GM12875 (cell line): ENCODE results near the gene PLEKHA4.
A peak's percentile ranks its signal among the peaks of the same experiment; 100 is the strongest.

Experiments used
- H3K4me3 ChIP-seq: one replicate; pipeline ENCODE4 v1.5.1; 2011; ENCODE audit warnings: low read depth, low read length, control low read depth
- CTCF ChIP-seq: IDR thresholded peaks from 2 replicates; pipeline ENCODE4 v1.5.1; 2011; ENCODE audit warnings: low read depth, mild to moderate bottlenecking, control low read depth, inconsistent platforms, low read length, moderate library complexity, borderline replicate concordance; ENCODE audit not compliant: insufficient read depth

Gene PLEKHA4

GRCh38 chr19:48799358-48800300 is 68.8 kb downstream of the PLEKHA4 start:
- TF ChIP-seq CTCF = no peak
- H3K4me3 ChIP-seq = no peak overlapping the region

- no peak overlapping the region for H3K4me3 ChIP-seq
- no peak for TF ChIP-seq CTCF
Observed at GRCh38 chr19:48798937-48799336, 69.5 kb downstream of the PLEKHA4 start.

- TF ChIP-seq CTCF = no peak
Observed at GRCh38 chr19:48797103-48797502, 71.3 kb downstream of the PLEKHA4 start.

GRCh38 chr19:48796298-48797083 is 71.9 kb downstream of the PLEKHA4 start:
- TF ChIP-seq CTCF = no peak
- no peak overlapping the region for H3K4me3 ChIP-seq

More at GRCh38 chr19:48797103-48797502, 71.3 kb downstream of the PLEKHA4 start:
- H3K4me3 ChIP-seq = no peak overlapping the region

GRCh38 chr19:48795685-48796070 is 72.7 kb downstream of the PLEKHA4 start:
- no peak for TF ChIP-seq CTCF

GRCh38 chr19:48795055-48795684 is 73.2 kb downstream of the PLEKHA4 start:
- peak overlapping the region; percentile 67 for H3K4me3 ChIP-seq
- TF ChIP-seq CTCF = peak; percentile 96

More at GRCh38 chr19:48795685-48796070, 72.7 kb downstream of the PLEKHA4 start:
- H3K4me3 ChIP-seq = no peak overlapping the region
